Upper lobe of left lung (tissue), 6 donors: ENCODE data around the gene PLXNA4. TPM values are rescaled to one million over a fixed set of nuclear protein-coding genes. Genes with fewer than 3 reads are reported as not detected.

ENCODE experiments used
- ATAC-seq, 2 donors: fragments of 200-7000 bp; cut with Tn5 transposase; one replicate each; pipeline ENCODE4 v1.9.1; 2022; ENCODE audit warnings: mild to moderate bottlenecking in 2 of 2, moderate library complexity in 2 of 2; ENCODE audit not compliant: low FRiP score in 2 of 2
- DNase-seq, 2 donors: peaks; one replicate each; pipeline ENCODE4 v3.0.0-alpha.2; 2019 to 2020
- H3K27ac ChIP-seq, 4 donors: fragments of 200-600 bp; sonication (generic); one replicate each; pipeline ENCODE4 v1.5.1; 2016 to 2019
- H3K27me3 ChIP-seq, 4 donors: fragments of 200-600 bp; sonication (generic); one replicate each; pipeline ENCODE4 v1.5.1; 2017 to 2019
- H3K36me3 ChIP-seq, 4 donors: fragments of 200-600 bp; sonication (generic); one replicate each; pipeline ENCODE4 v1.5.1; 2016 to 2019
- H3K4me1 ChIP-seq, 4 donors: fragments of 200-600 bp; sonication (generic); one replicate each; pipeline ENCODE4 v1.5.1; 2018 to 2019
- H3K4me3 ChIP-seq, 4 donors: fragments of 200-600 bp; sonication (generic); one replicate each; pipeline ENCODE4 v1.5.1; 2017 to 2019; ENCODE audit warnings: mild to moderate bottlenecking in 2 of 4, moderate library complexity in 1 of 4
- H3K9me3 ChIP-seq, 4 donors: fragments of 200-600 bp; sonication (generic); one replicate each; pipeline ENCODE4 v1.5.1; 2018 to 2019
- EP300 ChIP-seq, 4 donors: sonication (generic); formaldehyde crosslinking; IDR thresholded peaks; one replicate each; pipeline ENCODE4 v1.5.1; 2017; ENCODE audit warnings: antibody characterized with exemption in 4 of 4, control low read depth in 2 of 4
- POLR2A ChIP-seq, 4 donors: fragments of 450-650 bp; IDR thresholded peaks; one replicate each; pipeline ENCODE4 v1.5.1; 2016 to 2017; ENCODE audit warnings: antibody characterized with exemption in 4 of 4, mild to moderate bottlenecking in 2 of 4
- POLR2AphosphoS5 ChIP-seq, 2 donors: sonication (generic); formaldehyde crosslinking; IDR thresholded peaks; one replicate each; pipeline ENCODE4 v1.5.1; 2017; ENCODE audit warnings: antibody characterized with exemption in 2 of 2
- whole genome bisulfite sequencing, 2 donors: methylation state at CpG; one replicate each; pipeline ENCODE4 v1.1.5; 2017 to 2018; 5-methylcytosine and 5-hydroxymethylcytosine counted together
- total RNA-seq, 6 donors: library from RNA; depleted of rRNA in 4 of 6; stranded (reverse); fragments of >200 nt in 4 of 6; gene quantifications; one replicate each; pipeline versions ENCODE4 v1.1.0 to v1.2.1, GENCODE V29; 2016 to 2021
- TF ChIP-seq, protein P1 (sequence below), 6 experiments: fragments of 450-650 bp in 4 of 6; fragments of 200-600 bp in 2 of 6; sonication (generic) in 2 of 6; IDR thresholded peaks; one replicate each; pipeline ENCODE4 v1.5.1; 2016 to 2019; ENCODE audit warnings: antibody characterized with exemption in 6 of 6
- donor health status: DM: no; HTN: no; CAD: no; lungs with moderate emphysema.
- donor health status: DM: no; HTN: yes; CAD: no; lungs with severe emphysema.

Gene PLXNA4
- total RNA-seq, 6 donors from 2014 or later: 1.1 to 5.9 (median 2.6) TPM

DNA sequence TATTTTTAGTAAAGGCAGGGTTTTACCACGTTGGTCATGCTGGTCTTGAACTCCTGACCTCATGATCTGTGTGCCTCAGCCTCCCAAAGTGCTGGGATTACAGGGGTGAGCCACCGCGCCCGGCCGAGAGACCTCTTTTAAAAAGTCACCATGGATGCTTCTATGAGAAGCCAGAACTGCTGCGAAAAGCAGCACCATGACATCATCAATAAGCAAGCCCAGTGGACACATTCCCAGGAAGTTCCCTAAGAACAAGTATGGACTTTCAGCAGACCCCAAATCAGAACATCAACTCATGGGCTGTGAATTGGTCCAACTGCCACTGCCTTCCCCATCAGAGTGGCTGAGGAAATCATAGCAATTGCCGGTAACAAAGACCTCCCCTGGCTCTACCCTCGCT lies 93.4 kb downstream of the PLXNA4 start:
- Histone ChIP-seq H3K4me1 (peaks cover 0 to 10% (median 0%) of the 10 kb centered on the region in 4 donors), H3K4me3 (no peak overlapping the region), H3K27ac (no peak overlapping the region), H3K36me3 (no peaks in the 10 kb centered on the region), H3K27me3 (no peaks in the 10 kb centered on the region), H3K9me3 (no peaks in the 10 kb centered on the region)
- WGBS, 2 donors: 93 to 94% methylated on average over 8 of the region's 8 CpGs
- ATAC-seq (no peak), DNase-seq (no peak)
- TF ChIP-seq EP300 (IDR thresholded peaks at IDR 0.05) (no peak), POLR2AphosphoS5 (IDR thresholded peaks at IDR 0.05) (no peak), POLR2A (IDR thresholded peaks at IDR 0.05) (no peak)
- TF ChIP-seq, protein P1, sequence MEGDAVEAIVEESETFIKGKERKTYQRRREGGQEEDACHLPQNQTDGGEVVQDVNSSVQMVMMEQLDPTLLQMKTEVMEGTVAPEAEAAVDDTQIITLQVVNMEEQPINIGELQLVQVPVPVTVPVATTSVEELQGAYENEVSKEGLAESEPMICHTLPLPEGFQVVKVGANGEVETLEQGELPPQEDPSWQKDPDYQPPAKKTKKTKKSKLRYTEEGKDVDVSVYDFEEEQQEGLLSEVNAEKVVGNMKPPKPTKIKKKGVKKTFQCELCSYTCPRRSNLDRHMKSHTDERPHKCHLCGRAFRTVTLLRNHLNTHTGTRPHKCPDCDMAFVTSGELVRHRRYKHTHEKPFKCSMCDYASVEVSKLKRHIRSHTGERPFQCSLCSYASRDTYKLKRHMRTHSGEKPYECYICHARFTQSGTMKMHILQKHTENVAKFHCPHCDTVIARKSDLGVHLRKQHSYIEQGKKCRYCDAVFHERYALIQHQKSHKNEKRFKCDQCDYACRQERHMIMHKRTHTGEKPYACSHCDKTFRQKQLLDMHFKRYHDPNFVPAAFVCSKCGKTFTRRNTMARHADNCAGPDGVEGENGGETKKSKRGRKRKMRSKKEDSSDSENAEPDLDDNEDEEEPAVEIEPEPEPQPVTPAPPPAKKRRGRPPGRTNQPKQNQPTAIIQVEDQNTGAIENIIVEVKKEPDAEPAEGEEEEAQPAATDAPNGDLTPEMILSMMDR (IDR thresholded peaks at IDR 0.05): no peak

DNA sequence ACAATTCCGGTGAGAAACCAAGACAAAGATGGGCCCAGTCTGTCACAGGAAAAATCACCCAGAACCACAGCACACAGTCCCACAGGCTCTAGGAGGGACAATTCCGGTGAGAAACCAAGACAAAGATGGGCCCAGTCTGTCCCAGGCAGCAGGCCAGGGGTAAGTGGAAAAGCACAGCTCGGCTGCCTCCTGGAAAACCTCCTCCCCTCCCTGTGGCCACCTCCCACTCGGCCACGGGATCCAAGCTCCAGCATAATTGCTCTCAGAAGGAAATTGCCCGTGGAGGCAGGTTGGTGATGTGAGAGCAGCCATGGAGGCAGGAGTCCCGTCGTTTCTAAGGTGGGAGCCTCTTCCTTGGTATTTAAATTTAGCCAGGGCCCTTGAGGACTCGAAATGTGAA lies 95.7 kb downstream of the PLXNA4 start:
- peak in 1 of 2 donors; percentile 18 for ATAC-seq
- no peak for DNase-seq

DNA sequence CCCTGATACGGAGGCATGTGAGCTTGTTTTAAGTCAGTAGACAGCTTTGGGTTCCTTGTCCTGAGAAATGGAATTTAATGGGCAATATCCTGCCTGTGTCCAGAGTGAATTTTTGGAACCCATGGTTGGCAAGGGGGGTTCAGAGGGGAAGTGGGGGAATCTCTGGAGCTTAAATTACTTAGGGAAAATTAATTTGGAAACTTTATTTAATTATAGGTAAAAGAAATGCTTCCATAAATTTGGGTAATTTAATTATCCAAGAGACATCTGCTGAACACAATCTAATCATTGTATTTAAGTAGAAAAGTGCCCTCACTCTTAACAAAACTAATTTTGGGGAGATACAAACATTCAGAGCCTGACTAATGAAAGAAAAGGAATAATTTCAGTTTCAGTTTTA lies 99.7 kb downstream of the PLXNA4 start:
- Histone ChIP-seq H3K9me3 (no peaks in the 10 kb centered on the region), H3K27ac (no peak overlapping the region), H3K4me1 (peaks cover 0 to 6% (median 2%) of the 10 kb centered on the region in 4 donors), H3K27me3 (no peaks in the 10 kb centered on the region), H3K36me3 (no peaks in the 10 kb centered on the region), H3K4me3 (no peak overlapping the region)
- DNase-seq (no peak), ATAC-seq (no peak)
- TF ChIP-seq, protein P1 (IDR thresholded peaks at IDR 0.05): no peak
- TF ChIP-seq POLR2A (IDR thresholded peaks at IDR 0.05): no peak
- no peak for TF ChIP-seq POLR2AphosphoS5 (IDR thresholded peaks at IDR 0.05)
- TF ChIP-seq EP300 (IDR thresholded peaks at IDR 0.05): no peak
- WGBS, 2 donors: 80 to 84% methylated on average over 1 of the region's 1 CpG

More for the DNA sequence above, 95.7 kb downstream of the PLXNA4 start:
- Histone ChIP-seq H3K27ac (no peak overlapping the region), H3K9me3 (no peaks in the 10 kb centered on the region), H3K36me3 (no peaks in the 10 kb centered on the region), H3K4me1 (peaks cover 0 to 2% (median 0%) of the 10 kb centered on the region in 4 donors), H3K4me3 (no peak overlapping the region), H3K27me3 (no peaks in the 10 kb centered on the region)
- no peak for TF ChIP-seq POLR2A (IDR thresholded peaks at IDR 0.05)
- no peak for TF ChIP-seq POLR2AphosphoS5 (IDR thresholded peaks at IDR 0.05)
- TF ChIP-seq EP300 (IDR thresholded peaks at IDR 0.05): no peak
- TF ChIP-seq, protein P1 (IDR thresholded peaks at IDR 0.05): no peak
- 66 to 74% methylated on average over 4 to 9 of the region's 9 CpGs for WGBS, 2 donors

DNA sequence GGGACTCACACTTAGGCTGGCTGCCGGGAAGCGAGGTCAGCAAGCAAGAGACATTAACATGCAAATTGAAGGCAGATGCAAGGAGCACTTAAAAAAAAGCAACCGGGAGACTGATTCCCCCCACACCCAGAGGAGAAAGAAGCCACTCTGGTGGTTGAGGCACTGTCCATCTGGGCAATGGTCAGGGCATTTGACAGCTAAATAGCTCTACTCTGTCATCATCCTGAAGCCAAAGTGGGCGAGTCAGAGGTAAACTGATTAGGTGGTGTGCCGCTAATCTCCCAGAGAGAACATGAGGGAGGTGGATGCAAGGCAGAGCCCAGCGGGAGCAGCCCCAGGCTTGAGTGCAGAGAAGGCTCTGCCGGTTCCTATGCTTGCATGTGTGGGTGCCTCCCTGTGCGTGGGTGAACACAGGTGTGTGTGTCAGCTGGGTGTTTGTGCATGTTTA lies 100.6 kb downstream of the PLXNA4 start:
- Histone ChIP-seq H3K36me3 (no peaks in the 10 kb centered on the region), H3K27me3 (no peaks in the 10 kb centered on the region), H3K4me1 (peaks cover 0 to 6% (median 2%) of the 10 kb centered on the region in 4 donors), H3K4me3 (no peak overlapping the region), H3K9me3 (no peaks in the 10 kb centered on the region), H3K27ac (no peak overlapping the region)
- no peak for DNase-seq
- ATAC-seq: no peak
- 36 to 49% methylated on average over 8 of the region's 8 CpGs for WGBS, 2 donors
- no peak for TF ChIP-seq POLR2AphosphoS5 (IDR thresholded peaks at IDR 0.05)
- no peak for TF ChIP-seq POLR2A (IDR thresholded peaks at IDR 0.05)
- TF ChIP-seq, protein P1 (IDR thresholded peaks at IDR 0.05): no peak
- TF ChIP-seq EP300 (IDR thresholded peaks at IDR 0.05): no peak

DNA sequence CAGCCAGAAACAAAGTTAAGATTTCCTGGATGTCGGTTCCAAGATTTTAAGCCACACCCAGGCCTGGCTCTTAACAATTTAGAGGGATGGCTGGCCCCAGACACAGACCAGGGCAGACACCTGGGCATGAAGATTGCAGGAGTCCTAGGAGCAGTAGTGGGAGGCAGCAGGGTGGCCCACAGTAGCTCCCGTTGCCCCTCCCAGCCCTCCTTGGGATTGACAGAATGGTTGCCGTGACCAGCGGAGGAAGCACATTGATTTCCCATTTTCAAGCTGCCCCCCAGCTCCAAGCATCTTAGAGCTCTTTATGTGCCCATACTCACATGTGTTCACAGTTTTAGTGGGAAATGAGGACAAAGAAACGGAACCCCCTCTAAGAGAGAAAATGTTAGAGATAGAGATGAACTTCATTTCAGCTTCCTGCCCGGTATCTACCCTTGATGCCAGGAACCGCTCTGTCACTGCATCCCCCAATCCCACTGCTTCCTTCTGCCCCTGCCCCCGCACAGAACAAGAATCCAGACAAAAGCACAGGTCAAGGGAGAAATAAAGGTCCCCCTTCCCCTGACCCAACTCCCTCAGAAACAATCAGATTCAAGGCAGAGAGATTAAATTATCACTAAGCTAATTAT lies 101.1 kb downstream of the PLXNA4 start:
- H3K9me3 ChIP-seq: no peaks in the 10 kb centered on the region
- WGBS, 2 donors: 29 to 34% methylated on average over 8 of the region's 8 CpGs
- no peaks in the 10 kb centered on the region for H3K36me3 ChIP-seq
- H3K27ac ChIP-seq: no peak overlapping the region
- peaks cover 0 to 6% (median 2%) of the 10 kb centered on the region in 4 donors for H3K4me1 ChIP-seq
- no peak overlapping the region for H3K4me3 ChIP-seq
- TF ChIP-seq EP300 (IDR thresholded peaks at IDR 0.05) (no peak), POLR2AphosphoS5 (IDR thresholded peaks at IDR 0.05) (no peak), POLR2A (IDR thresholded peaks at IDR 0.05) (no peak)
- TF ChIP-seq, protein P1 (IDR thresholded peaks at IDR 0.05): no peak
- DNase-seq (no peak), ATAC-seq (no peak)
- H3K27me3 ChIP-seq: no peaks in the 10 kb centered on the region
